D721Med (cell line): ENCODE results near the gene ATXN7.

ENCODE experiments used
- DNase-seq: peaks from one replicate; pipeline ENCODE4 v3.0.0; 2011; ENCODE audit warnings: low spot score; ENCODE audit not compliant: insufficient read length
- FAIRE-seq: peaks from 2 replicates; lab custom pipeline; 2011; peaks lifted over from hg19 to GRCh38; lab: Jason Lieb, UNC
- TF ChIP-seq, protein P1 (sequence below): IDR thresholded peaks from 2 replicates; pipeline ENCODE4 v1.5.1; 2012; ENCODE audit warnings: mild to moderate bottlenecking, control low read depth; ENCODE audit not compliant: insufficient read depth; ENCODE audit errors: missing control alignments

Gene ATXN7

DNA sequence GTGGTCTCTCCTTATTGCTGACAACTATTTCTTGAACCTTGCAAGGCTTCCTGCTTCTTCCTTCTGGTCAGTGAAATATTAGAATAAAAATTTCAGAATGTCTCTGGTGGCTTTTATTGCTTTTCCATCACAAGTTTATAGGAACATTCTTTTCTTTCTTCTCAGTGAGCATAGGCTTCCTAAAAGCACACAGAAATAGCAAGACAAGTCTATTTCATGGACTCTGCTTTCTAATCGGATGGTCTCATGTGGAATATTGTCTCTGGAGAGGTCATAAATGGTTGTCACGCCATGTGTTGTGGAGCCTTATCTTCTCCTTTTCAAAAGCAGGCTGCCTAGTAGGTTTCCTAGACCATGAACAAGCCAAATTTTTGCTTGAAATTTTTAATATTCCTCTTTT is 169.4 kb downstream of the ATXN7 start:
- TF ChIP-seq, protein P1, sequence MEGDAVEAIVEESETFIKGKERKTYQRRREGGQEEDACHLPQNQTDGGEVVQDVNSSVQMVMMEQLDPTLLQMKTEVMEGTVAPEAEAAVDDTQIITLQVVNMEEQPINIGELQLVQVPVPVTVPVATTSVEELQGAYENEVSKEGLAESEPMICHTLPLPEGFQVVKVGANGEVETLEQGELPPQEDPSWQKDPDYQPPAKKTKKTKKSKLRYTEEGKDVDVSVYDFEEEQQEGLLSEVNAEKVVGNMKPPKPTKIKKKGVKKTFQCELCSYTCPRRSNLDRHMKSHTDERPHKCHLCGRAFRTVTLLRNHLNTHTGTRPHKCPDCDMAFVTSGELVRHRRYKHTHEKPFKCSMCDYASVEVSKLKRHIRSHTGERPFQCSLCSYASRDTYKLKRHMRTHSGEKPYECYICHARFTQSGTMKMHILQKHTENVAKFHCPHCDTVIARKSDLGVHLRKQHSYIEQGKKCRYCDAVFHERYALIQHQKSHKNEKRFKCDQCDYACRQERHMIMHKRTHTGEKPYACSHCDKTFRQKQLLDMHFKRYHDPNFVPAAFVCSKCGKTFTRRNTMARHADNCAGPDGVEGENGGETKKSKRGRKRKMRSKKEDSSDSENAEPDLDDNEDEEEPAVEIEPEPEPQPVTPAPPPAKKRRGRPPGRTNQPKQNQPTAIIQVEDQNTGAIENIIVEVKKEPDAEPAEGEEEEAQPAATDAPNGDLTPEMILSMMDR = no peak
- FAIRE-seq = no peak

DNA sequence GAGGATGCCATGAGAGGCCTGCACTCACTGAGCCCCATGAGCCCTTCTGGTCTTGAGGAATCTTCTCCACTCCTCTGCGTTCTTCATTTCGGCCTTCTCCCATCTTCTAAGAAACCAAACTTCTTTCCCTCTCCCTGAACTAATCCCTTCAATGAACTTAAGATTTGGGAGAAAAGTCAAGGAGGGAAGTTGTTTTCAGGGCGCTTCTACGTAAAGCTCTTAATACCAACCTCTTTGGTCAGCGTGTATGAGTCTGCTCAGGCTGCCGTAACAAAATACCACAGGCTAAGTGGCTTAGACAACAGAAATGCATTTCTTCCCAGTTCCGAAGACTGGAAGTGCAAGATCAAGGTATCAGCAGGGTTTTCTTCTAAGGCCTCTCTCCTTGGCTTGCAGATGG is 173.4 kb downstream of the ATXN7 start:
- FAIRE-seq = no peak
- TF ChIP-seq, protein P1 = no peak
- DNase-seq = no peak

More for the DNA sequence above, 169.4 kb downstream of the ATXN7 start:
- no peak for DNase-seq

DNA sequence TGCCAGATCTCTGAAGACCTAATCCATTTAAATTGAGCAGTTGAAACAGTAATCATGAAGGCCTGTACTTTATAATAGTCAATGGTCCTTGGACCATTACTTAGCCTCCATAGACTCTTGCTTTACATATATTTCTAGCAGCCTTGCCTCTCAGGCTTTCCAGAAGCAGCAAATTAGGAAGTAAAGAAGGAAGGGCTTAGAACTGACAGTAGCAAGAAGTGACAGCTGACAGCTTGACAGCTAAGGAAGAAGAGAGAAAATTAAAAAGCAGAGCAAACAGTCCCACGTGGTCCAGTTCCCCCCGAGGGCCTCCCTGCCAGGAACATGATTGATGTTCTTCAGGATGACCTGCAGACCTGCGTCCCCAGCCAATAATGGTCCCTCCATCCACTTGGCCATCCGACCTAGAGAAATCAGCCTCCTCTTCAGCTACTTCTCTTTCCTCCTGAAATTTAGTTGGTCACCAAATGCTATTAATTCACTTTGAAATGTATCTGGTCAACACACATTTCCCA is 174.6 kb downstream of the ATXN7 start:
- DNase-seq = no peak
- no peak for FAIRE-seq
- TF ChIP-seq, protein P1 = no peak

DNA sequence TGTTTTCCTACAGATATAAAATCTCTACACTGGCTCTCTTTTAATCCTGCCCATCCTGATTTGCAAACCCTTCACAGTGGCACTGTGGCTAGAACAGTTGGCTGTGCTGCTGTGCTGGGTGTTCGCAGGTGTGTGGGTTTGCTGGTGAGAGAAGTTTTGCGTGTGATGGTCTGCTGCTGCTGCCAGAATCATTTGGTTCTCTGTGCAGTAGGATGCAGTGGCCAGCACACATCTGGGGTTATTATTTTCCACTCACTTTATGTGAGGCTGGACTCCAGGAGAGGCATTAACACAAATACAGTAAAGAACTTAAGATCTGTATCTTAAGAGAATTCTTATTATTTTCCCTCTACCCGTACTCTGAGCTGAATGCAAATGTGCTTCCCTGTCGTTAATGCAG is 175.7 kb downstream of the ATXN7 start:
- TF ChIP-seq, protein P1 = no peak
- no peak for FAIRE-seq
- DNase-seq = no peak

DNA sequence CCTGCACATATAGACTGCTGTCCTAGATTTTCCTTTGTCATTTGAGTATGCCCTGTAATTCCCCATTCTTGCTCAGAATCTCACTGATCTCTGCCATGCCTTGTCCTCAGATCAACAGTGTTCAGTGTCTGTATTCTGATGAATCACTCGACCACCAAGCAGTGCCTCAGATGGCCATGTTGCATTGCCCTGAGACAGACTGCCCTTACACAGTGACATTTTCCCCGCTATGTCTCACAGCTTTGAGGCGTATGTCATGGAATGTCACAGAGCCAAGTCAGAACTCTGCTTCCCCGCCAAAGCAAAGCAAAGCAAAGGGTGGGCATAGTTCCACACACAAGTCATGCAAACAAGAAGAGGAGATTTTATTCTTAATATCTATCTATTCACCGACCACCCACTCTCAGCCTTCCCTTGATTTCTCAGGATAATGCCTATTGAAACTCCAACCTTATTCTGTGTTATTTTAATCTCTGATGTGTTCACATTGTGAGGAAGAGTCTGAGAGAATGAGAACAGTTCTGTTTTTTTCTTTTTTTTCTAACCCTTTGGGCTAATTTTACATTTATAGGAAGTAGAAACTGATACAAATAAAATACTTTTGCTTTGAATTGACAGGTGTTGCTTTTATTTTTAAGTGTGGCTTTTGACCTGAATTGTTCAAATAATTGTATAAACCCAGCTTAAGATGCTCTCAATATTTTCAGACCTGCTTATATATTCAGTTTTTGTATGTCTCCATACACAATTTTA is 176.5 kb downstream of the ATXN7 start:
- TF ChIP-seq, protein P1 = no peak
- DNase-seq (no peak), FAIRE-seq (no peak)

DNA sequence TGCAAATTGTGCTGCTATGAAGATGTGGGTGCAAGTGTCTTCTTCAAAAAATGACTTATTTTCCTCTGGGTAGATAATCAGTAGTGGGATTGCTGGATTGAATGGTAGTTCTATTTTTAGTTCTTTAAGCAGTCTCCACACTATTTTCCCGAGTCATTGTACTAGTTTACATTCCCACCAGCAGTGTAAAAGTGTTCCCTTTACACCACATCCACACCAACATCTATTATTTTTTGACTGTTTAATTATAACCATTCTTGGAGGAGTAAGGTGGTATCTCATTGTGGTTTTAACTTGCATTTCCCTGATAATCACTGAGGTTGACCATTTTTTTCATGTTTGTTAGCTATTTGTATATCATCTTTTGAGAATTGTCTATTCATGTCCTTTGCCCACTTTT is 179.3 kb downstream of the ATXN7 start:
- DNase-seq (no peak), FAIRE-seq (no peak)
- TF ChIP-seq, protein P1 = no peak

DNA sequence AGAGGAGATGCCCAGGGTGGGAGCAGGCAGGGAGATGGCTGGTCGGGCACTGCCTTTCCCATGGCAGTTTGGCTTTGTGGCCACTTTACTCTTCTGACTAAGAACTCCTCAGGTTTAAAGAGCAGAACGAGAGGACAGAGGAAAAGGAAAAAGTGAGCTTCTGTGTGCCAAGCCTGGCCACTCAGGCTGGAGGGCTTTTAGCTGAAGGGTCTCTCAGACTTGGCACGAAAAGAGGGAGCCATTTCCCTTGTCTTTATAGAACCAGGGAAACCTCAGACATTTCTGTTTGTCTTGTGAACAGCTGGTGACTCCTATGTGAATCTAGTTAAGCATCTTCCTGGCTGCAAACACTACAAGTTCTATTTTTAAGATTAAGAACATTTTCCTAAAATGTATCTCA is 182.9 kb downstream of the ATXN7 start:
- FAIRE-seq = no peak
- no peak for DNase-seq
- TF ChIP-seq, protein P1 = no peak
